GM19099 (cell line): ENCODE measurements around the gene AGBL4.

ENCODE experiments used
- POLR2A ChIP-seq: IDR thresholded peaks from 3 replicates; pipeline ENCODE4 v1.6.1; 2011; ENCODE audit warnings: low read depth; ENCODE audit not compliant: insufficient read length; ENCODE audit errors: extremely low read depth

The AGBL4 gene

GRCh38 chr1:50023292-50024159, at the start of gene AGBL4:
AGBL4 (minus strand) TSS chr1:50023954.
- no peak for TF ChIP-seq POLR2A

DNA sequence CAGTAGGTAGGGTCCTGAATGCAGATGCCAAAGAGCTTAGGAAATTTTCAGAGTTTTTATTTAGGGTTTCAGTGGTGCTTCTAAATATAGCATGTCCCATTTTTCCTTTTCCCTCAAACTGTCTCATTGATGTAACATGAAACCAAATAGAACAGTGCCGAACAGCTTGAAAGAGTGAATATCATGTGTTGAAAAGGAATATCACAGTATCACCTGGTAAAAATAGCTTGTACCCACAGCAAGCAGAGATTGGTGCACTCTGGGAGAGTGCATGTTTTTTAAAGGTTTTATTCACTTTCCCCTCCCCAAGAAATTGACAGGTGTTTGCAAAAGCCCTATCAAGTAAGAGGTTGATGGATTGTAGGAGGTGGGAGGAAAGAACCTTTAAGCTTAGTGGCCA, 43.1 kb upstream of the AGBL4 start:
- TF ChIP-seq POLR2A = no peak

DNA sequence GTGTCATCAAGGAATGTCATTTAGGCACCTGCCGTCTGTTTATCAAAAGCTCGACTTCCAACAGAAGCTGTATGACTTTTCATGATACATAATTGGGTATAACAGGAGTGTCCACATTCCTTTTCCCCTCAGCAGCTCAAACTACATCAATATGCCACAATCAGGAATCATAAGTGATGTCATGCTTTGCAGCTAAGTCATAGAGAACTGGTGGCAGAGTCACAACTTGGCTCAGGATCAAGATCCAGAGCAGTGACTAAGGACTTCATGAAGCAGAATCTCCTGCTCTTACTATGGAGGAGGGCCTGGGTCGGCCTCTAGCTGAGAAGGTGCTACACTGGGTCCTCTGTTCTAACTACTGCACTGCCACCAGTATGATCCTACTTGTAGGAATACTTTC, 36.5 kb upstream of the AGBL4 start:
- TF ChIP-seq POLR2A = no peak

- TF ChIP-seq POLR2A = no peak
Observed at GRCh38 chr1:50048791-50049190, 25.0 kb upstream of the AGBL4 start.

DNA sequence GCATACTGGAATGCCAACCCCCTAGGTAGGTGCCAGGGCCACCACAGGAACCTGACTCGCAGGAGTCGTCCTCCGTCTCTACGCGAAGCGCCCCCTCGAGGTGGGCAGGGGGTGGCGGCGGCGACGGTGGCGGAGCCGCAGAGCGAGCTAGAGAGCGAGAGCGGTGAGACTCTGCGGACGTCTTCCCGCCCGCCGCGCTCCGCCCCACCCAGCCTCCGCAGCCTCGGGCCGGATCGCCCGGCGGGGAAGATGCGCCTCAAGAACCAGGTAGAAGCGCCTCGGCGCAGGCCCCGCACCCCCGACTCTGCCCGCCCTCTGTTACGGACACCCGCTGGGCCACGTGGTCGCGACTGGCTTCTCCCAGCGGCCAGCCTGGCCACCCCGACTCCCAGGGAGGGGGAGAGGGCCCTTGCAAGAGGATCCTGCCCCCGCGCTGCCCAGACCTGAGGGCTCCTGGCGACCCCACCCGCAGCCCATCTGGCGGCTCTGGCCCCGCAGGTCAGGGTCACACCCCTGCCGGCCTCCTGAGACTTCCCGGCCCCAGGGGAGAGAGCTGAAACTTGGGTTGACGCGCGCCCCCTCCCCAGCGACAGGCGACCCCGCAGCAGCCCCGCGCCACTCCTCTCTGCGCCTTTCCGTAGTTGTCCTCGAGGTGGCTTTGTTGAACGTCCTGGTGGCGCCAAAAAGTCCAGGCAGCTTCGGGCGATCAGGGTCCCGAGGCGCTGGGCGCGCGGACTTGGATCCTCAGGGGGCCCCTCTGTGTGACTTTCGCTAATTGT, 24.4 kb upstream of the AGBL4 start:
- no peak for TF ChIP-seq POLR2A

- TF ChIP-seq POLR2A = no peak
Observed at GRCh38 chr1:50038237-50038809, 14.6 kb upstream of the AGBL4 start.

- TF ChIP-seq POLR2A = no peak
Observed at GRCh38 chr1:50027794-50028193, 4.0 kb upstream of the AGBL4 start.

GRCh38 chr1:49995734-49996133, 28.0 kb downstream of the AGBL4 start:
- TF ChIP-seq POLR2A = no peak

DNA sequence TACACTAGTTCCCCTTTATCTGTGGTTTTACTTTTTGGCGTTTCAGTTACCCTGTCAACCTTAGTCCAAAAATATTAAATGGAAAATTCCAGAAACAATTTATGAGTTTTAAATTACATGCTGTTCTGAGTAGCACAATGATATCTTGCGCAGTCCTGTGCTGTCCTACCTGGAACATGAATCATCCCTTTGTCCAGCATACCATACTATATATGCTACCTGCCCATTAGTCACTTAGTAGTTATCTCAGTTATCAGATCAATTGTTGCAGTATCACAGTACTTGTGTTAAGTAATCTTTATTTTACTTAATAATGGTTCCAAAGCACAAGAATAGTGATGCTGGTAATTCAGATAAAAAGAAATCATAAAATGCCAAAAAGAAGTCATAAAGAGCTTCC, 52.7 kb downstream of the AGBL4 start:
- TF ChIP-seq POLR2A = no peak

DNA sequence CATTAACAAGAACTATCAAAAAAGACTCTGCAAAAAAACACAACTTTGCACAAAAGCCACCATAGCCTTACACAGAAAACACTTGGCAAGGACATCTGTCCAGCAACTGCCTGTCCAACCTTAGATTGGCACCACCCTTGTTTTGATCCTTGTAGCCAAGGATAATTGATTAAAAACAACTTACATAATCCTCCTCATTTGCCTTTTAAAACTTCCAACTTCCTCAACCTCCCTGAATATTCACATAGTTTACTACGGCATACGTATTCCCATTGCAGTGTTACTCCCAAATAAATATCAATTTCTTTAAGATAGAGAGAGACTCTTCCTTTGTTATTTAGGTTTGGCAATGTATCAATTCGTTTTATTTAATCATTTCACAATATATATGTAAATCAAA, 72.4 kb downstream of the AGBL4 start:
- no peak for TF ChIP-seq POLR2A

DNA sequence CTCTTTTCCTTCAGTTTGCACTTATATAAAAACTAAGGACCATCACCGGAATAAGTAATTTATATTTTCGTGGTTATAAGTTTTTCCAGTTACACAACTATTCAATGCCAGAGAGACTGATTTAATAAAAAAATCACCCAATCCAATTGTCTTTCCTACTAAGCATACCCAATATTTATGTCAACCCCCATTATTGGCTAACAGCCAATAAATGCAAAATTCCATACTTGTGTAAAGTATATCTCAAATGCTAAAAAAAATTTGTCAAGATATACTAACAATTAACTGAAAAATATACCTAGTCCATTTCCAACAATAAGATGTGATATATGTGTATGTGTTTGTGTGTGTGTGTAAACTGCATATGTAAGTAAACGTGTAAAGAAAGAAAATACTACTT, 117.4 kb downstream of the AGBL4 start:
- no peak for TF ChIP-seq POLR2A

DNA sequence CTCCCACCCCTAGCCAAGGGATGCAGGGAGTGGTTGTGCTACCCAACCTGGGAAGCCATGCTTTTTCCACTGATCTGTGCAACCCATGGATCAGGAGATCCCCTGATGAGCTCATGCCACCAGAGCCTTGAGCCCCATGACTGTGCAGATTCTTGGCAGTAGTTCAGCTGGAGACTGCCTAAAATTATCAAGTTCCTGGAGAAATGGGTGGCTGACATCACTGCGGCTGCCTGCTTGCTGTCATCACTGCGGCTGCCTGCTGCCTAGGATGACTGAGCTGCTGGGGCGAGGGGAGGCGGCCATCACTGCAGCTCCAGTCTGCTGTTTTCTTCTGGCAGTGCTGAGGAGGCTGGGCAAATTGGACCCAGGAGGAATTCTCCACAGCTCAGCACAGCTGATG, 159.2 kb downstream of the AGBL4 start:
- no peak for TF ChIP-seq POLR2A

- no peak for TF ChIP-seq POLR2A
Observed at GRCh38 chr1:49854741-49855140, 169.0 kb downstream of the AGBL4 start.

DNA sequence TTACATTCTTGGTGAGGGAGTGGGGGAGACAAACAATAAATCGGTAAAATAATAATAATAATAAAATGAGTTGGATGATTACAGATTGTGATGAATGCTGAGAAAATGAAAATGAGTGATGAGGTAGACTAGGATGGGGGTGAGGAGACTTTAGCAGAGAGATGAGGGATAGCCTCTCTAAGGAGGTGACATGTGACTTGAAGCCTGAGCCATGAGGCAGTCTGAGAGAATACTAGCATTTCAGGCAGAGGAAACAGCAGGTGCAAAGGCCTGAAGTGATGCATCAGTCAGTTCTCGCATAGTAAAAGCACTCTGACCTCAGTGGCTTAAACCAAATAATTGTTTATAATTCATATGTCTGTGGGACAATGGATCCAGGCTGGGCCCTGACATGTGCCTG, 181.2 kb downstream of the AGBL4 start:
- no peak for TF ChIP-seq POLR2A

GRCh38 chr1:49841767-49842166, 182.0 kb downstream of the AGBL4 start:
- TF ChIP-seq POLR2A = no peak

GRCh38 chr1:49824261-49824660, 199.5 kb downstream of the AGBL4 start:
- TF ChIP-seq POLR2A = no peak

- no peak for TF ChIP-seq POLR2A
Observed at GRCh38 chr1:49817681-49818080, 206.1 kb downstream of the AGBL4 start.

- no peak for TF ChIP-seq POLR2A
Observed at GRCh38 chr1:49765034-49765433, 258.7 kb downstream of the AGBL4 start.
